K562 (cell line): ENCODE data around the gene NRCAM. TPM values are rescaled to one million over a fixed set of nuclear protein-coding genes. Genes with fewer than 3 reads are reported as not detected.

Source experiments
- BCOR ChIP-seq: fragments of 450-650 bp; IDR thresholded peaks from 2 replicates; pipeline ENCODE4 v1.6.1; 2016
- CHD2 ChIP-seq: IDR thresholded peaks from 2 replicates; pipeline ENCODE4 v1.6.1; 2011; ENCODE audit warnings: low read depth, low read length
- HNRNPK ChIP-seq: fragments of 200-400 bp; formaldehyde crosslinking; IDR thresholded peaks from one replicate; pipeline ENCODE4 v1.6.1; 2018; ENCODE audit warnings: mild to moderate bottlenecking, low read depth, low read length; ENCODE audit not compliant: poor library complexity, severe bottlenecking
- MEF2D ChIP-seq: conservative IDR thresholded peaks from 2 replicates; pipeline ENCODE4 v1.6.1; 2016; ENCODE audit warnings: low read depth, missing genetic modification characterization, missing compliant biosample characterization
- MEIS2 ChIP-seq: fragments of 450-650 bp; IDR thresholded peaks from 2 replicates; pipeline ENCODE4 v1.6.1; 2014; ENCODE audit warnings: mild to moderate bottlenecking; ENCODE audit not compliant: partially characterized antibody
- MTF1 ChIP-seq: fragments of 250-450 bp; sonication (Bioruptor Pico); IDR thresholded peaks from 2 replicates; pipeline ENCODE4 v1.9.0; 2021; ENCODE audit warnings: moderate library complexity, mild to moderate bottlenecking, inconsistent platforms, borderline replicate concordance
- NBN ChIP-seq: fragments of 450-650 bp; IDR thresholded peaks from 2 replicates; pipeline ENCODE4 v1.6.1; 2016; ENCODE audit warnings: low read depth, mild to moderate bottlenecking
- PHB ChIP-seq: fragments of 250-450 bp; sonication (Bioruptor Pico); IDR thresholded peaks from 2 replicates; pipeline ENCODE4 v1.5.0; 2021
- RBM39 ChIP-seq: fragments of 200-400 bp; formaldehyde crosslinking; optimal IDR thresholded peaks from 2 replicates; pipeline ENCODE3; 2018; ENCODE audit warnings: low read depth, low read length
- RFX1 ChIP-seq: fragments of 450-650 bp; IDR thresholded peaks from 2 replicates; pipeline ENCODE4 v1.6.1; 2016; ENCODE audit warnings: mild to moderate bottlenecking, moderate library complexity
- SNIP1 ChIP-seq: fragments of 450-650 bp; IDR thresholded peaks from 2 replicates; pipeline ENCODE4 v1.7.1; 2017; ENCODE audit warnings: low read depth, mild to moderate bottlenecking
- ZBTB1 ChIP-seq: sonication (generic); formaldehyde crosslinking; IDR thresholded peaks from 2 replicates; pipeline ENCODE4 v1.8.1; 2023; ENCODE audit warnings: missing genetic modification reagents, low read depth, mild to moderate bottlenecking, borderline replicate concordance
- ZNF197 ChIP-seq: fragments of 200-800 bp; sonication (Bioruptor generic); IDR thresholded peaks from 2 replicates; pipeline ENCODE4 v1.6.1; 2016; ENCODE audit warnings: low read depth, missing genetic modification characterization, missing compliant biosample characterization
- polyA plus RNA-seq, 8 experiments: library from polyadenylated mRNA; depleted of rRNA in 4 of 8; stranded (reverse) in 5 of 8; unstranded in 3 of 8; fragments of >200 nt; fragmentation: Nextera tagmentation in 2 of 8; fragmentation: Illumina TruSeq in 1 of 8; extraction: Ambion mirVana in 2 of 8; extraction: Trizol in 1 of 8; gene quantifications; 2 replicates each; pipeline versions ENCODE4 v1.2.1 to v1.2.3, GENCODE V29; 2011 to 2014; ENCODE audit warnings: inconsistent platforms in 1 of 8, missing spikeins in 1 of 8
- total RNA-seq, 7 experiments: library from RNA; depleted of rRNA in 6 of 7; stranded (reverse); fragments of >200 nt in 6 of 7; fragmentation: Illumina TruSeq in 2 of 7; extraction: Trizol in 2 of 7; gene quantifications; 2 replicates each; pipeline versions ENCODE4 v1.2.1 to v1.2.3, GENCODE V29; 2011 to 2021; ENCODE audit warnings: low replicate concordance in 1 of 7
- TF ChIP-seq, protein P1 (sequence below): fragments of 150-350 bp; conservative IDR thresholded peaks from 2 replicates; pipeline ENCODE4 v1.6.1; 2014; ENCODE audit warnings: low read length
- TF ChIP-seq, protein P2 (sequence below), 2 experiments: IDR thresholded peaks; 2 replicates each; pipeline ENCODE4 v1.6.1; 2012; ENCODE audit warnings: improper control_type of control experiment in 2 of 2, low read depth in 2 of 2, low read length in 2 of 2, borderline replicate concordance in 1 of 2
- TF ChIP-seq, protein P3 (sequence below): fragments of 250-450 bp; sonication (Bioruptor Pico); IDR thresholded peaks from 2 replicates; pipeline ENCODE4 v1.8.0; 2022; ENCODE audit warnings: moderate library complexity, mild to moderate bottlenecking, inconsistent platforms
- TF ChIP-seq, protein P4 (sequence below), 2 experiments: fragments of 150-350 bp in 1 of 2; IDR thresholded peaks; 2 replicates each; pipeline ENCODE4 v1.6.1; 2012 to 2016; ENCODE audit warnings: low read depth in 2 of 2, low read length in 2 of 2, mild to moderate bottlenecking in 1 of 2, moderate library complexity in 1 of 2
- TF ChIP-seq, protein P5 (sequence below): fragments of 450-650 bp; formaldehyde crosslinking; IDR thresholded peaks from 2 replicates; pipeline ENCODE4 v1.4.0; 2020; ENCODE audit warnings: mild to moderate bottlenecking

NRCAM gene
- total and polyA plus RNA-seq, 9 of the 15 experiments (the other 6 are each of a cell fraction or from before 2014, with no cell fraction given): 0.03 to 0.54 (median 0.12) TPM; not detected in 1

DNA sequence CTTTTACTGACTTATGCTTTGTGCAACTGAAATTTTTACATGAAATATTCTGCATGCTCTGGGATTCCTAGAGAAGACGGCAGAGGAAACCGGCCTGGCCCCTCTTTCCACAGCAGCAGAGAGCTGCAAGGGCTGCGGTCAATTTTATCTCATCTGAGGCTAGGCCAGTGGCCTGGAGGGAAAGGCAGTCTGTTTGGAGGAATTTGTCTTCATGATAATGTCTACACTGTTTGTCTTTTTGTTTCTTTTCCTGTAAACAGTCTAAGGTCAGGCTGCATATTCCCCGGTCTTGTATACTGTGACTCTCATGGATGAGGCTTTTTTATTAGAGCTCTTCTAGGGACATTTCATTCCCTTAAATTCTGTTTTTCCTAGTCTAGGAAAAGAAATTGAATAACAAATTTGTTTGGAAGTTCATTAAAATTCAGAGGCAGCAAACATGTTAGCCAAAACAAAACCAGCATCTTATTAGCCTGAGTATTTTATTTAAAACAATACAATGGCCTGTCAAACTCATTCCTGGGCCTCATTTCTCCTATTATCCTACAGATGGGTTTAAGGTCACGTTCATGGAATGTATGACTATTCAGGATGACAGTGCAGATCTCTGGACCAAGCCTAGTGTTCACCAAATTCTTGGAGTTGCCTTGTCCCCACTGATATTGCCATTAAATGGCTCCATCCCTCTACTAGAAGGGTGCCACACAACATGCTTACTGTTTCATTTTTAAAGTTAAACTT, 352.5 kb downstream of the NRCAM start (continued):
- TF ChIP-seq MEF2D (tag) (no peak), RBM39 (no peak), ZBTB1 (CRISPR knock-in tag) (no peak), CHD2 (no peak), BCOR (no peak), ZNF197 (CRISPR knock-in tag) (no peak), MEIS2 (peak; percentile 24), MTF1 (no peak), PHB (CRISPR knock-in tag) (no peak), SNIP1 (no peak), RFX1 (no peak), HNRNPK (no peak), NBN (peak; percentile 76; the same call in 1 of the 2 replicates)
- TF ChIP-seq, protein P1, sequence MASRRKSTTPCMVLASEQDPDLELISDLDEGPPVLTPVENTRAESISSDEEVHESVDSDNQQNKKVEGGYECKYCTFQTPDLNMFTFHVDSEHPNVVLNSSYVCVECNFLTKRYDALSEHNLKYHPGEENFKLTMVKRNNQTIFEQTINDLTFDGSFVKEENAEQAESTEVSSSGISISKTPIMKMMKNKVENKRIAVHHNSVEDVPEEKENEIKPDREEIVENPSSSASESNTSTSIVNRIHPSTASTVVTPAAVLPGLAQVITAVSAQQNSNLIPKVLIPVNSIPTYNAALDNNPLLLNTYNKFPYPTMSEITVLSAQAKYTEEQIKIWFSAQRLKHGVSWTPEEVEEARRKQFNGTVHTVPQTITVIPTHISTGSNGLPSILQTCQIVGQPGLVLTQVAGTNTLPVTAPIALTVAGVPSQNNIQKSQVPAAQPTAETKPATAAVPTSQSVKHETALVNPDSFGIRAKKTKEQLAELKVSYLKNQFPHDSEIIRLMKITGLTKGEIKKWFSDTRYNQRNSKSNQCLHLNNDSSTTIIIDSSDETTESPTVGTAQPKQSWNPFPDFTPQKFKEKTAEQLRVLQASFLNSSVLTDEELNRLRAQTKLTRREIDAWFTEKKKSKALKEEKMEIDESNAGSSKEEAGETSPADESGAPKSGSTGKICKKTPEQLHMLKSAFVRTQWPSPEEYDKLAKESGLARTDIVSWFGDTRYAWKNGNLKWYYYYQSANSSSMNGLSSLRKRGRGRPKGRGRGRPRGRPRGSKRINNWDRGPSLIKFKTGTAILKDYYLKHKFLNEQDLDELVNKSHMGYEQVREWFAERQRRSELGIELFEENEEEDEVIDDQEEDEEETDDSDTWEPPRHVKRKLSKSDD: no peak
- TF ChIP-seq, protein P2, sequence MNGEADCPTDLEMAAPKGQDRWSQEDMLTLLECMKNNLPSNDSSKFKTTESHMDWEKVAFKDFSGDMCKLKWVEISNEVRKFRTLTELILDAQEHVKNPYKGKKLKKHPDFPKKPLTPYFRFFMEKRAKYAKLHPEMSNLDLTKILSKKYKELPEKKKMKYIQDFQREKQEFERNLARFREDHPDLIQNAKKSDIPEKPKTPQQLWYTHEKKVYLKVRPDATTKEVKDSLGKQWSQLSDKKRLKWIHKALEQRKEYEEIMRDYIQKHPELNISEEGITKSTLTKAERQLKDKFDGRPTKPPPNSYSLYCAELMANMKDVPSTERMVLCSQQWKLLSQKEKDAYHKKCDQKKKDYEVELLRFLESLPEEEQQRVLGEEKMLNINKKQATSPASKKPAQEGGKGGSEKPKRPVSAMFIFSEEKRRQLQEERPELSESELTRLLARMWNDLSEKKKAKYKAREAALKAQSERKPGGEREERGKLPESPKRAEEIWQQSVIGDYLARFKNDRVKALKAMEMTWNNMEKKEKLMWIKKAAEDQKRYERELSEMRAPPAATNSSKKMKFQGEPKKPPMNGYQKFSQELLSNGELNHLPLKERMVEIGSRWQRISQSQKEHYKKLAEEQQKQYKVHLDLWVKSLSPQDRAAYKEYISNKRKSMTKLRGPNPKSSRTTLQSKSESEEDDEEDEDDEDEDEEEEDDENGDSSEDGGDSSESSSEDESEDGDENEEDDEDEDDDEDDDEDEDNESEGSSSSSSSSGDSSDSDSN (IDR thresholded peaks at IDR 0.05; ENCODE audit: borderline replicate concordance in 1 of 2, low read depth in 2 of 2, low read length in 2 of 2): peak in 1 of 2 experiments; percentile 90; a peak in 1 of 4 replicates
- TF ChIP-seq, protein P3, sequence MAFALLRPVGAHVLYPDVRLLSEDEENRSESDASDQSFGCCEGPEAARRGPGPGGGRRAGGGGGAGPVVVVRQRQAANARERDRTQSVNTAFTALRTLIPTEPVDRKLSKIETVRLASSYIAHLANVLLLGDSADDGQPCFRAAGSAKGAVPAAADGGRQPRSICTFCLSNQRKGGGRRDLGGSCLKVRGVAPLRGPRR (CRISPR knock-in tag): no peak
- TF ChIP-seq, protein P4, sequence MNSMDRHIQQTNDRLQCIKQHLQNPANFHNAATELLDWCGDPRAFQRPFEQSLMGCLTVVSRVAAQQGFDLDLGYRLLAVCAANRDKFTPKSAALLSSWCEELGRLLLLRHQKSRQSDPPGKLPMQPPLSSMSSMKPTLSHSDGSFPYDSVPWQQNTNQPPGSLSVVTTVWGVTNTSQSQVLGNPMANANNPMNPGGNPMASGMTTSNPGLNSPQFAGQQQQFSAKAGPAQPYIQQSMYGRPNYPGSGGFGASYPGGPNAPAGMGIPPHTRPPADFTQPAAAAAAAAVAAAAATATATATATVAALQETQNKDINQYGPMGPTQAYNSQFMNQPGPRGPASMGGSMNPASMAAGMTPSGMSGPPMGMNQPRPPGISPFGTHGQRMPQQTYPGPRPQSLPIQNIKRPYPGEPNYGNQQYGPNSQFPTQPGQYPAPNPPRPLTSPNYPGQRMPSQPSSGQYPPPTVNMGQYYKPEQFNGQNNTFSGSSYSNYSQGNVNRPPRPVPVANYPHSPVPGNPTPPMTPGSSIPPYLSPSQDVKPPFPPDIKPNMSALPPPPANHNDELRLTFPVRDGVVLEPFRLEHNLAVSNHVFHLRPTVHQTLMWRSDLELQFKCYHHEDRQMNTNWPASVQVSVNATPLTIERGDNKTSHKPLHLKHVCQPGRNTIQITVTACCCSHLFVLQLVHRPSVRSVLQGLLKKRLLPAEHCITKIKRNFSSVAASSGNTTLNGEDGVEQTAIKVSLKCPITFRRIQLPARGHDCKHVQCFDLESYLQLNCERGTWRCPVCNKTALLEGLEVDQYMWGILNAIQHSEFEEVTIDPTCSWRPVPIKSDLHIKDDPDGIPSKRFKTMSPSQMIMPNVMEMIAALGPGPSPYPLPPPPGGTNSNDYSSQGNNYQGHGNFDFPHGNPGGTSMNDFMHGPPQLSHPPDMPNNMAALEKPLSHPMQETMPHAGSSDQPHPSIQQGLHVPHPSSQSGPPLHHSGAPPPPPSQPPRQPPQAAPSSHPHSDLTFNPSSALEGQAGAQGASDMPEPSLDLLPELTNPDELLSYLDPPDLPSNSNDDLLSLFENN (IDR thresholded peaks at IDR 0.05; ENCODE audit: low read depth in 2 of 2, low read length in 2 of 2): no peak
- TF ChIP-seq, protein P5, sequence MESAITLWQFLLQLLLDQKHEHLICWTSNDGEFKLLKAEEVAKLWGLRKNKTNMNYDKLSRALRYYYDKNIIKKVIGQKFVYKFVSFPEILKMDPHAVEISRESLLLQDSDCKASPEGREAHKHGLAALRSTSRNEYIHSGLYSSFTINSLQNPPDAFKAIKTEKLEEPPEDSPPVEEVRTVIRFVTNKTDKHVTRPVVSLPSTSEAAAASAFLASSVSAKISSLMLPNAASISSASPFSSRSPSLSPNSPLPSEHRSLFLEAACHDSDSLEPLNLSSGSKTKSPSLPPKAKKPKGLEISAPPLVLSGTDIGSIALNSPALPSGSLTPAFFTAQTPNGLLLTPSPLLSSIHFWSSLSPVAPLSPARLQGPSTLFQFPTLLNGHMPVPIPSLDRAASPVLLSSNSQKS: no peak
